GM18907 (cell line): ENCODE measurements around the gene PEMT.

Source experiments
- ATAC-seq: cut with Tn5 transposase; IDR thresholded peaks from one replicate; pipeline ENCODE4 v1.9.1; 2021; ENCODE audit warnings: mild to moderate bottlenecking, moderate library complexity; ENCODE audit not compliant: unreplicated experiment

Gene PEMT

GRCh38 chr17:17605083-17605728 is 13.7 kb upstream of the PEMT start:
- no peak for ATAC-seq

GRCh38 chr17:17603895-17604225 is 12.4 kb upstream of the PEMT start:
- no peak for ATAC-seq

GRCh38 chr17:17603178-17603894 is 11.8 kb upstream of the PEMT start:
- no peak for ATAC-seq

GRCh38 chr17:17599965-17600364 is 8.5 kb upstream of the PEMT start:
- ATAC-seq = no peak

- no peak for ATAC-seq
Measured at GRCh38 chr17:17598003-17598402, 6.5 kb upstream of the PEMT start.

- ATAC-seq = no peak
Measured at GRCh38 chr17:17595755-17596154, 4.2 kb upstream of the PEMT start.

- ATAC-seq = no peak
Measured at GRCh38 chr17:17593222-17593620, 1.7 kb upstream of the PEMT start.

- peak; percentile 5 for ATAC-seq
Measured at GRCh38 chr17:17590883-17591354, 589 bp downstream of the PEMT start.

- no peak for ATAC-seq
Measured at GRCh38 chr17:17590141-17590751, 1.3 kb downstream of the PEMT start.

- ATAC-seq = no peak
Measured at GRCh38 chr17:17587614-17588337, 3.7 kb downstream of the PEMT start.

- no peak for ATAC-seq
Measured at GRCh38 chr17:17582372-17582771, 9.1 kb downstream of the PEMT start.

GRCh38 chr17:17581509-17581908 is 10.0 kb downstream of the PEMT start:
- ATAC-seq = no peak

GRCh38 chr17:17580662-17581470 is 10.6 kb downstream of the PEMT start:
- no peak for ATAC-seq

GRCh38 chr17:17579691-17580090 is 11.8 kb downstream of the PEMT start:
- no peak for ATAC-seq

GRCh38 chr17:17577373-17577772 is 14.1 kb downstream of the PEMT start:
- ATAC-seq = no peak

GRCh38 chr17:17576772-17577234 is 14.7 kb downstream of the PEMT start:
- ATAC-seq = no peak

- no peak for ATAC-seq
Measured at GRCh38 chr17:17575360-17576251, 15.9 kb downstream of the PEMT start.

GRCh38 chr17:17573912-17574311 is 17.6 kb downstream of the PEMT start:
- no peak for ATAC-seq

GRCh38 chr17:17572010-17572785 is 19.3 kb downstream of the PEMT start:
- ATAC-seq = no peak
